Adrenal gland (tissue), 5 donors: ENCODE data around the gene CNNM2.

Source experiments
- CTCF ChIP-seq, 6 experiments: fragments of 450-650 bp in 4 of 6; fragments of 200-600 bp in 2 of 6; sonication (generic) in 1 of 6; IDR thresholded peaks; 1 replicate in 5 of 6; 2 replicates in 1 of 6; pipeline versions ENCODE4 v1.5.1 to v1.8.0; 2016 to 2021; ENCODE audit warnings: antibody characterized with exemption in 6 of 6, mild to moderate bottlenecking in 2 of 6, moderate library complexity in 1 of 6
- POLR2A ChIP-seq, 2 donors: fragments of 450-650 bp; IDR thresholded peaks; one replicate each; pipeline ENCODE4 v1.6.1; 2017; ENCODE audit warnings: antibody characterized with exemption in 2 of 2, mild to moderate bottlenecking in 2 of 2, moderate library complexity in 1 of 2
- donor health status: DM: no; HTN: no; CAD: no.

DNA sequence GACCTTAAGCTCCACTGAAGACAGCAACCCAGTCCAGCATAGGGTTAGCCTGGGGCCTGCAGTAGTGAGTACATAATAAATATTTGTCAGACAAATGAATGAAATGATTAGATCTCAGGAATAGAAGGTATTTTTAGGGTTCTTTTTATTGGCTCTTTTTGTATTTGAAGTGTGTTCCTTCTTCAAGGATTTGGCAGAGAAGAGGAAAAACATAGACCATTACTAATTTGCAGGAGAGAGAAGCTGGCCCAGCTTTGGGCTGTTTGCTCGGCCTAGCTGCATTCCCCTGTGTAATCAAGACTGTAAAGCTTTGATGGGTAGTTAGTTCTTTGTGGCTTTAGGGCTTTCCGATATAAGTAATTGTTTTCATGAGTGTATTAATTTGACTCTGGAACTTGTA lies 64.2 kb downstream of the CNNM2 start:
- TF ChIP-seq CTCF (IDR thresholded peaks at IDR 0.05) = no peak
- no peak for TF ChIP-seq POLR2A (IDR thresholded peaks at IDR 0.05)
